ENCODE data around the gene MICAL3.

Gene MICAL3

DNA sequence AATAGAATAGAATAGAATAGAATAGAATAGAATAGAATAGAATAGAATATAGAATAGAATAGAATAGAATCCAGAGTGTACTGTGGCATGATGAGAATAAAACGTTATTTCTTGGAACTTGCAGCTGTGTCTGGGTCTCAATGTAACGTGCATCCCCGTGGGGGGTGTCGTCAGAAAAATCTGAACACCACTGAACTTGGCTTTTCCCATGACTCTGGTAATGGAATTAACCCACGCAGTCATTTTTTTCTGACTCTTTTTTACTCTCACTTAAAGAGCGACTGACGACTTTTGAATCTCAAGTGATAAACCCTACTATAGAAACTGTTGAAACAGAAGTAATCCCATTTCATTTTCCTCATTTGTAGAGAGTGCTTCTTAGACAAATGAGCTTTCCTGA is 157.7 kb downstream of the MICAL3 start:
- H3K4me3 ChIP-seq, result no peak overlapping the region
- no peak overlapping the region for H3K27ac ChIP-seq

DNA sequence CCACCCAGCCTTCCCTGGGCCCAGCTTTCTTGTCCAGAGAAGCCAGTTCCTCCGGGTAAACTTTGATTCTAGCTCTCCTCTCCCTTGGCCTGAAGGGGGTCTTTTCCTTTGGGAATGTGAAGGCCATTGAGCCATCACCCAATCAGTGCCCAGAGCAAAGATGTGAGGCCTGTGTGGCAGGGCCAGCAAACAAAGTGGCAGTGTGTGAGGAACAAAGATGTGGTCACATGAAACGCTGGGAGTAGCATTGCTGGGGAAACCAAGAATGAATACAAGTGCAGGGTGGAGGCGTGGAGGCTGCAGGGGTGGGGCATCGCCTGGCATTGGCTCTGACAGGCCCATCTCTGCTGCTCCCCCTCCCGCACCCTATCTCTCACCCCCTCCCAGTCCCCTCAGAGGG is 158.2 kb downstream of the MICAL3 start:
- Histone ChIP-seq H3K27ac (peak overlapping the region in 1 of 21 experiments; percentile 16), H3K4me3 (no peak overlapping the region)

DNA sequence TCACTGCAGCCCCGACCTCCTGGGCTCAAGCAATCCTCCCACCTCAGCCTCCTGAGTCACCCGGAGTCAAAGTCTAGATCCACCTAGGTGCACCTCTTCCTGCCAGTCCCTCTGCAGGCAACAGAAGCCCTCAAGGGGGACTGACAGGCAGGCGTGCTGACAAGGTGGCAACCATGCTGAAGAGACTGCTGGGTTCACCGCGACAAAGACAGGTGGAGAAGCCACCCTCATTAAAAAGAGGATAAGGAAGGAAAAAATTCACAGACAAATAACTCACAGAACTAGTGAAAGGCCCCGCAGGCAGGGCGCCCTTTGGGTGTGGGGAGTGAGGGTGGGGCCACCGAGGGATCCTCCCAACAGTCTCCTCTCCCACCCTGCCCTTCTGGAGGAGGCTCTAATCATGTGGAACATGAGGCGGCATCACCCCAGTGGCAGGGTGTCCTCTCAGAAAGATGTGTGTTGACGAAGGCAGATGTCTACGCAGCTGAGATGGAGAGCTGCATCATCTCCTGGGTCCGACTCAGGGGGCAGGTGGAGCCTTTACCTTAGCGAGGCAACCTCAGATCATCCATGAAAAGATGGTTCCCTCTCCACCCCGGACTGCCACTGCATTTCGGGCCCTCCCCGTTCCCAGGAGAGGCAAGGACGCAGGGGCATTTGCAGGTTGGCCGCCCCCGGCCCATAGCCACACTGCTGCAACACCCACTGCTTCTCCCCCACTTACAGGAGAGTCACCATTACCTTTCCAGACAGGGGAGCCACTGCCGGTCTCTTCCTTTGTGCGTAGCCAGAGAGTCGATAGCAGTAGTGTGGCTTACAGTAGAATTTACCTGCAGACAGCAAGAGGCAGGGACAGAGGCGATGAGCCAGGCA is 158.9 kb downstream of the MICAL3 start:
- H3K4me3 ChIP-seq, result no peak overlapping the region
- H3K27ac ChIP-seq, result peak overlapping the region in 2 of 21 experiments; percentile 6 to 16

GRCh38 chr22:17864398-17865182 is 159.8 kb downstream of the MICAL3 start:
- no peak overlapping the region for H3K4me3 ChIP-seq
- no peak overlapping the region for H3K27ac ChIP-seq

DNA sequence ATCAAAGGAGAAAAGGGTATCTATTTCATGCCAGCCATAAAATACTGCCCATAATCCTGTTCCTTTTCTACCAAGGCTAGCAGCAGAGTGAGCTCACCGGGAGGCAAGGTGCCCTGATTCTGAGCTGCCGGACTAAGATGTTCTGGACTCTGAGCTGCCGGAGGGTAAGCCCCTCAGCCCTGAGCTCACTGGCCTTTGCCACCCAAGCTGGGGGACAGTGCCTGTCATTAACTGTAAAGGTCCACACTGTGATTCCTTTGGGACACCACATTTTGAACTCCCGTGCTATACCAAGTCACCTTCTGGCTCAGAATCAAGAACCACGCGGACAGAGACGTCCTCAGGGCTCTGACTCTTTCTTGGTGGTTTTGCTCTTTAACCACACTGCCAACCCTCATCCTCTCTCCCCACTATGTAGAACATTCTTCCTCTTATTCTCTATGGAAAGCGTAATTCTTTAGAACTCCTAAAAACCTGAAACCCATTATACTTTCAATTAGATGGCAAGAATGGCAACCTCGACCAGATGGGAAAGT is 161.6 kb downstream of the MICAL3 start:
- Histone ChIP-seq H3K27ac (no peak overlapping the region), H3K4me3 (no peak overlapping the region)

DNA sequence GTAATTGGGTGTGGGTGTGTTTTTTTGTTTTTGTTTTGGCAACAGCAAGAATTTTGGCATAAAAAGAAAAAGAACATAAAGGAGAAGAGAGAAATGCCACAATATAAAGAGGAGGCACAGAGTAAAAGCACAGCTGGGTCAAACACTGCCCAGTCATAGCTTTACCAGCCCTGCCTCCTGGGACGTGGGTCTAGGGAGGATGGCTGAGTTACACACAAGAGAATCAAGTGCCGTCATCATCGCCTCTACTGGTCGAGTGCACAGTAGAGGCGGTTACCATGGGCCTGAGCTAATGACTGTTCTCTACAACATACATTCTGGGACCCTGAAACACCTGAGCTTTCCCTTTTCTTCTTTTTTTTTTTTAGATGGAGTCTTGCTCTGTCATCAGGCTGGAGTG is 162.5 kb downstream of the MICAL3 start:
- Histone ChIP-seq H3K27ac (no peak overlapping the region), H3K4me3 (no peak overlapping the region)

- H3K27ac ChIP-seq, result no peak overlapping the region
- H3K4me3 ChIP-seq, result no peak overlapping the region
Measured at GRCh38 chr22:17860220-17860965, 164.0 kb downstream of the MICAL3 start.

DNA sequence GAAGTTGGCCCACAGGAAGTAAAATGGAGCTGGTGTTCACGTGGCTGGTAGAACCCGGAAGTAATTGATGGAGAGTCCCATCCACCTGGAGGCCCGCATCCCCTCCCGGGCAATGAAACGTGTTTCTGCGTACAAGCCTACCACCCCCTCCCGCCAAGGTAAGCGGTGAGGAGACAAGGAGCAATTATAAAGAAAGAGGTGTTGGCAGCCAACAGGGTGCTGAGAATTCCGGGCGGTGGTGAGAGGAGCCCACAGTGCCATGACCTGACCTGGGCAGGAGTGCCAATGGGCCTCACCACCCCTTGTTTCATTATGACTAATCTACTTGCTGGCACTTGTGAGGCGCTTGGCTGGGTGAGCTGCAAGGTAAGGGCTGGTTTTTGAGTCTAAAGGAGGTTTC is 166.3 kb downstream of the MICAL3 start:
- peak overlapping the region in 5 of 21 experiments; percentile 34 to 58 (median 48) for H3K27ac ChIP-seq
- H3K4me3 ChIP-seq, result peak overlapping the region in 1 of 7 experiments; percentile 7

DNA sequence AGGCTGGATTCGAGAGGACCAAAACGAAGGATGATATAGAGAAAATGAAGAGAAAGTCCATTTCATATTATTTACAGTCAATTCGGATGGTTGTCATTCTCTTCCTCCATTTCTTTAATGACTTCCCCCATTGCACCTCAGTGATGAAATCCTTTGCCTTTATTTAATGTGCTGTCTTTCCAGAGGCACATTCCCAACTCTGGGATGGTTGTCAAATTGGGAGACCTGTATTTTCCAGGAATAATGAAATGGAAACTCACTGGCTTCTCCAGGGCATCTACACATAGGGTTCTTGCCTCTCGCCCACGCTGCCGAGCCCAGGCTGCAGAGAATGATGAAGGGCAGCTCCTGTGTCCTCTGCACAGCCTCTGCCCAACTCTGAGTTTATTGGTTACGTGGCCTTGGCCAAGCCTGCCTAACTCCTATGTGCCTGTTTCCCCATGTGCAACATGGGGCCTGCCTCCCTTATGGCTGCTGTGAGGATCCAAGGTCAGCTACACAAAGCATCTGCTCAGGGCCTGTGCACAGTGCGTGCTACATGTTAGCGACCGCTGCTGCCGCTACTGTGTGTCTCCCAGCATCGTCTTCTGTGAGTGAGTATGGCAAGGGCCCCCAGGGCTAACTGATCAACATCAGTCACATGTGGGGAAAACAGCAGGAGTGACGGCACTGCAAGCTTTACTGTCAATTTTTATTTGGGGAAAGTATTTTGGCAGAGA is 168.6 kb downstream of the MICAL3 start:
- H3K27ac ChIP-seq, result no peak overlapping the region

GRCh38 chr22:17853073-17853472 is 171.3 kb downstream of the MICAL3 start:
- Histone ChIP-seq H3K4me3 (no peak overlapping the region), H3K27ac (no peak overlapping the region)

More for the DNA sequence above, 168.6 kb downstream of the MICAL3 start:
- no peak overlapping the region for H3K4me3 ChIP-seq

- Histone ChIP-seq H3K27ac (no peak overlapping the region), H3K4me3 (no peak overlapping the region)
Measured at GRCh38 chr22:17851759-17852158, 172.6 kb downstream of the MICAL3 start.

DNA sequence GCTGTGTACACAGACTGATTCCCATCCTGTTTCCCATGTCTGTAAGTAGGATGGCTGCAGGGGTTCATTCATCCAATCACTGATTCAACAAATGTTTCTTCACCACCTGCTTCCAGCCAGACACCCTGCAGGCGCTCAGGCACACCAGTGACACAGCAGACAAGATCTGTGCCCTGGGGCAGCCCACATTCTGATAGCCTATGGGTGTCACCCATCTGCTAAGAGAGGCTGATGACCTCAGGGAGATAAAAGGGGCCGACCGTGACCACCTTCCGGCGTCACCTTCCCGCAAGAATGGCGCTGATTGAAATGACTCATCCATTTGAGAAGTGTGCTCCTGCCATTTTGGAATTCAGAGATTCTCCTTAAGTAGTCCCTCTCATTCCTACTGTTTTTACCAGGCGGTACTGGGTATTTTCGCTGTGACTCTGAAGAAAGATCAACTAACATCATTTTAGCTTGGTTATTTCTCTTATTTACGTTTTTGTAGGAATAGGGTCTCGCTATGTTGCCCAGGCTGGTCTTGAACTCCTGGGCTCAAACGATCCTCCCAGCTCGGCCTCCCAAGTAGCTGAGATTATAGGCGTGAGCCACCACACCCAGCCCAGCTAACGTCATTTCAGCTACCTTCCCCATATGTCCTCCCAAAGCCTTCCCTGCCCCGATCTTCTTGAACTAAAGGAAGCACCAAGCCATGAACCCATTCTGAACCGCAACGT is 176.8 kb downstream of the MICAL3 start:
- H3K27ac ChIP-seq, result peak overlapping the region in 5 of 21 experiments; percentile 34 to 57 (median 41)
- no peak overlapping the region for H3K4me3 ChIP-seq

- no peak overlapping the region for H3K4me3 ChIP-seq
- H3K27ac ChIP-seq, result peak overlapping the region in 18 of 21 experiments; percentile 2 to 72 (median 37)
Measured at GRCh38 chr22:17846326-17846992, 177.9 kb downstream of the MICAL3 start.

GRCh38 chr22:17845790-17846189 is 178.6 kb downstream of the MICAL3 start:
- no peak overlapping the region for H3K4me3 ChIP-seq
- H3K27ac ChIP-seq, result peak overlapping the region in 17 of 21 experiments; percentile 2 to 72 (median 37)

DNA sequence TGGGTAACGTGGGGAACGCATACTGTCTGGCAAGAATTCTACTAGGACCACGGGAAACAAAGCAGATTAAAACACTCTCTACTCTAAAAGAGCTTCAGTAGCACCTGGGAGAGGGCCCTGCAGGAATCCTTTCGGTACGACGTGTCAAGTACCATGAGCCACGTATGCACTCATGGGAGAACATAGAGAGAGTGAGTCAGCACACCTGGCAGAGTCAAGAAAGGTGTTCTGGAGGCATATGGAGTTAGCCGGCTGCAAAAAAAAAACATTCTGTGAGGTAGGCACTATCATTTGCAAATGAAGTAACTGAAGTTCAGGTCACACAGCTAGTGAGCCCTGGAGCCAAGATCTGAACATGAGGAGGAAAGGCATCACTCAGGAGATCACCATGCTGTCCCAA is 179.0 kb downstream of the MICAL3 start:
- peak overlapping the region in 9 of 21 experiments; percentile 2 to 72 (median 49) for H3K27ac ChIP-seq
- H3K4me3 ChIP-seq, result no peak overlapping the region

DNA sequence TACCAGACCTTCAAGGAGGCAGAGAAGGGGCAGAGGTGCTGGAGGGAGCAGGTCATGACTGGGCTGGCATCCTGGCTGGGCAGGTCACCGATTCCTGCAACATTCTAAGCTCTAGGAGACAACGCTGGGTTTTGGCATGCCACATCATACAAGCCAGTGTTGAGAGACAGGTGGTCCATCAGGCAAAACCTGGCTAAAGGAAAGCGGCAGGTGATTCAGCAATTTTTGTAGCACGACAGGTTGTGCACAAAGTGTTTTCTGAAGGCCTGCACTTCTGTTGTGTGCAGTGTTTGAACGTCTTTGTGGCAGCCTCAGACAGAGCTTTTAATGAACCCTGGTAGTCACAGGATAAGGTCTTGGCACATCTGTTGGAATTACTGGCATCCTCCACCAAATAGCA is 180.2 kb downstream of the MICAL3 start:
- Histone ChIP-seq H3K27ac (no peak overlapping the region), H3K4me3 (no peak overlapping the region)

GRCh38 chr22:17842386-17842785 is 182.0 kb downstream of the MICAL3 start:
- Histone ChIP-seq H3K4me3 (no peak overlapping the region), H3K27ac (peak overlapping the region in 5 of 21 experiments; percentile 17 to 52 (median 38))

DNA sequence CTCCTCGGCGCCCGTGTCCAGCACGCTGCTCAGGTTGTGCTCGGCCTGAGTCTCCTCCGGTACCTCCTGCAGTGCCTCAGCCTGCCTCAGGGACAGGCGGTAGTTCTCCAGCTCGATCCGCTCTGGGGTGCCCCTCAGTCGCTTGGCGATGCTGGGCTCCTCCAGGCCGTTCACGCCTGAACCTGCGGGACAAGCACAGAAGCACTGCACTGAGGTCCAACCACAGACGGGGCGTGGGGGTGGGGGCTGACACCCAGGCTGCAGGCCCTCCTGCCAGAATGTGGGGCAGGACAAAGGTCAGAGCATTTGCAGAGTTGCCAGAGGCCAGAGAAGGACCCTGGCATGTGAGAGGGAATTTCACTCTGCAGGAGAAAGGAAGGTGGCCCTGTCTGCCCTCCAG is 182.5 kb downstream of the MICAL3 start:
- Histone ChIP-seq H3K4me3 (no peak overlapping the region), H3K27ac (peak overlapping the region in 4 of 21 experiments; percentile 21 to 52 (median 42))
